ENCODE results near the gene AR.

The AR gene

GRCh38 chrX:67720344-67720743 is 176.5 kb downstream of the AR start:
- Histone ChIP-seq H3K4me1 (peaks cover 0 to 11% (median 0%) of the 10 kb centered on the region in 4 donors), H3K4me3 (no peak overlapping the region), H3K36me3 (peaks cover 0 to 5% (median 0%) of the 10 kb centered on the region in 3 donors), H3K27me3 (no peaks in the 10 kb centered on the region), H3K9me3 (no peaks in the 10 kb centered on the region), H3K27ac (no peak overlapping the region)
- intact Hi-C loops (cut with DNase I; ENCODE audit: low total_unique reads): no loop called here
- TF ChIP-seq CTCF (IDR thresholded peaks at IDR 0.05): no peak
- no peak for DNase-seq

GRCh38 chrX:67721321-67721720 is 177.5 kb downstream of the AR start:
- TF ChIP-seq CTCF (IDR thresholded peaks at IDR 0.05): no peak
- no peak for DNase-seq
- peaks cover 0 to 11% (median 0%) of the 10 kb centered on the region in 4 donors for H3K4me1 ChIP-seq
- intact Hi-C loops (cut with DNase I; ENCODE audit: low total_unique reads): no loop called here
- peaks cover 0 to 5% (median 0%) of the 10 kb centered on the region in 3 donors for H3K36me3 ChIP-seq
- no peaks in the 10 kb centered on the region for H3K27me3 ChIP-seq
- no peak overlapping the region for H3K27ac ChIP-seq
- no peaks in the 10 kb centered on the region for H3K9me3 ChIP-seq
- no peak overlapping the region for H3K4me3 ChIP-seq

- no peaks in the 10 kb centered on the region for H3K36me3 ChIP-seq
- peaks cover 0 to 7% (median 0%) of the 10 kb centered on the region in 4 donors for H3K4me1 ChIP-seq
- intact Hi-C loops (cut with DNase I; ENCODE audit: low total_unique reads): no loop called here
- H3K27me3 ChIP-seq: no peaks in the 10 kb centered on the region
- no peak overlapping the region for H3K4me3 ChIP-seq
- DNase-seq: peak in 1 of 2 donors; percentile 19
- no peak for TF ChIP-seq CTCF (IDR thresholded peaks at IDR 0.05)
- H3K9me3 ChIP-seq: no peaks in the 10 kb centered on the region
- H3K27ac ChIP-seq: no peak overlapping the region
These were observed 179.9 kb downstream of the AR start for GRCh38 chrX:67723580-67724351.

GRCh38 chrX:67724359-67725110 is 180.7 kb downstream of the AR start:
- Histone ChIP-seq H3K4me1 (no peaks in the 10 kb centered on the region), H3K36me3 (no peaks in the 10 kb centered on the region), H3K4me3 (no peak overlapping the region), H3K27ac (no peak overlapping the region), H3K27me3 (no peaks in the 10 kb centered on the region), H3K9me3 (no peaks in the 10 kb centered on the region)
- peak in 1 of 2 donors; percentile 22 for DNase-seq
- intact Hi-C loops (cut with DNase I; ENCODE audit: low total_unique reads): no loop called here
- no peak for TF ChIP-seq CTCF (IDR thresholded peaks at IDR 0.05)

- intact Hi-C loops (cut with DNase I; ENCODE audit: low total_unique reads): no loop called here
- Histone ChIP-seq H3K4me3 (no peak overlapping the region), H3K36me3 (no peaks in the 10 kb centered on the region), H3K9me3 (no peaks in the 10 kb centered on the region), H3K27ac (no peak overlapping the region), H3K27me3 (no peaks in the 10 kb centered on the region), H3K4me1 (no peaks in the 10 kb centered on the region)
- no peak for TF ChIP-seq CTCF (IDR thresholded peaks at IDR 0.05)
- no peak for DNase-seq
These were observed 181.7 kb downstream of the AR start for GRCh38 chrX:67725471-67725870.

Measured in tibial artery (tissue), 4 donors.